ENCODE results near the gene CHST10. TPM values are rescaled to one million over a fixed set of nuclear protein-coding genes. Genes with fewer than 3 reads are reported as not detected.
A peak's percentile ranks its signal among the peaks of the same experiment; 100 is the strongest.

The CHST10 gene
- total RNA-seq, 2 experiments from 2014 or later: 2.1 to 3.1 TPM

GRCh38 chr2:100397118-100397860, 20.2 kb downstream of the CHST10 start:
- no peaks in the 10 kb centered on the region for H3K9me3 Mint-ChIP-seq
- CTCF ChIA-PET: no interaction called here
- H3K27ac Mint-ChIP-seq: no peak overlapping the region
- H3K4me1 Mint-ChIP-seq: no peaks in the 10 kb centered on the region
- no peak overlapping the region for H3K4me3 Mint-ChIP-seq
- no peaks in the 10 kb centered on the region for H3K36me3 Mint-ChIP-seq (ENCODE audit: low read depth)
- POLR2A ChIA-PET: no interaction called here
- H3K27me3 Mint-ChIP-seq: no peaks in the 10 kb centered on the region
- DNase-seq: no peak

GRCh38 chr2:100396483-100396882, 21.0 kb downstream of the CHST10 start:
- H3K27me3 Mint-ChIP-seq: no peaks in the 10 kb centered on the region
- H3K4me3 Mint-ChIP-seq: no peak overlapping the region
- no peaks in the 10 kb centered on the region for H3K9me3 Mint-ChIP-seq
- ChIA-PET CTCF (no interaction called here), POLR2A (no interaction called here)
- no peaks in the 10 kb centered on the region for H3K36me3 Mint-ChIP-seq (ENCODE audit: low read depth)
- no peaks in the 10 kb centered on the region for H3K4me1 Mint-ChIP-seq
- DNase-seq: no peak
- no peak overlapping the region for H3K27ac Mint-ChIP-seq

GRCh38 chr2:100395532-100396350, 21.7 kb downstream of the CHST10 start:
- no peaks in the 10 kb centered on the region for H3K36me3 Mint-ChIP-seq (ENCODE audit: low read depth)
- ChIA-PET CTCF (interaction anchor here (1.3 kb wide), 1 partner anchor 15 kb away, joined by 5 read pairs; no protein-coding TSS in a partner anchor), POLR2A (no interaction called here)
- H3K9me3 Mint-ChIP-seq: no peaks in the 10 kb centered on the region
- no peaks in the 10 kb centered on the region for H3K4me1 Mint-ChIP-seq
- no peaks in the 10 kb centered on the region for H3K27me3 Mint-ChIP-seq
- no peak overlapping the region for H3K4me3 Mint-ChIP-seq
- no peak for DNase-seq
- no peak overlapping the region for H3K27ac Mint-ChIP-seq

GRCh38 chr2:100394111-100394641, 23.3 kb downstream of the CHST10 start:
- CTCF ChIA-PET: interaction anchor here (1.3 kb wide), 1 partner anchor 13 kb away, joined by 5 read pairs; no protein-coding TSS in a partner anchor
- Mint-ChIP-seq H3K36me3 (ENCODE audit: low read depth) (no peaks in the 10 kb centered on the region), H3K27me3 (no peaks in the 10 kb centered on the region), H3K27ac (no peak overlapping the region), H3K4me1 (no peaks in the 10 kb centered on the region), H3K9me3 (no peaks in the 10 kb centered on the region), H3K4me3 (no peak overlapping the region)
- POLR2A ChIA-PET: interaction anchor here (0.6 kb wide), 1 partner anchor 1178 kb away, joined by 5 read pairs; no protein-coding TSS in a partner anchor
- no peak for DNase-seq

- Mint-ChIP-seq H3K36me3 (ENCODE audit: low read depth) (no peaks in the 10 kb centered on the region), H3K27me3 (no peaks in the 10 kb centered on the region), H3K27ac (no peak overlapping the region), H3K4me1 (no peaks in the 10 kb centered on the region), H3K9me3 (no peaks in the 10 kb centered on the region), H3K4me3 (no peak overlapping the region)
- no peak for DNase-seq
- ChIA-PET POLR2A (no interaction called here), CTCF (no interaction called here)
Measured at GRCh38 chr2:100393362-100393761, 24.1 kb downstream of the CHST10 start.

GRCh38 chr2:100392715-100393114, 24.8 kb downstream of the CHST10 start:
- no peak overlapping the region for H3K4me3 Mint-ChIP-seq
- H3K4me1 Mint-ChIP-seq: no peaks in the 10 kb centered on the region
- DNase-seq: no peak
- H3K36me3 Mint-ChIP-seq (ENCODE audit: low read depth): no peaks in the 10 kb centered on the region
- no peak overlapping the region for H3K27ac Mint-ChIP-seq
- H3K9me3 Mint-ChIP-seq: no peaks in the 10 kb centered on the region
- no peaks in the 10 kb centered on the region for H3K27me3 Mint-ChIP-seq
- POLR2A ChIA-PET: no interaction called here
- CTCF ChIA-PET: interaction anchor here (4.5 kb wide), 1 partner anchor 12 kb away, joined by 25 read pairs; no protein-coding TSS in a partner anchor

GRCh38 chr2:100391735-100392515, 25.5 kb downstream of the CHST10 start:
- Mint-ChIP-seq H3K4me3 (no peak overlapping the region), H3K4me1 (no peaks in the 10 kb centered on the region), H3K36me3 (ENCODE audit: low read depth) (no peaks in the 10 kb centered on the region), H3K9me3 (no peaks in the 10 kb centered on the region), H3K27ac (no peak overlapping the region), H3K27me3 (peaks cover 2% of the 10 kb centered on the region)
- ChIA-PET CTCF (interaction anchor here (0.6 to 4.5 kb wide), 2 partner anchors 11 to 20 kb away, joined by 3 to 25 read pairs; no protein-coding TSS in a partner anchor), POLR2A (no interaction called here)
- DNase-seq: no peak

GRCh38 chr2:100390001-100390940, 27.2 kb downstream of the CHST10 start:
- no peak overlapping the region for H3K4me3 Mint-ChIP-seq
- ChIA-PET CTCF (interaction anchor here (4.5 kb wide), 1 partner anchor 9 kb away, joined by 25 read pairs; no protein-coding TSS in a partner anchor), POLR2A (no interaction called here)
- no peaks in the 10 kb centered on the region for H3K4me1 Mint-ChIP-seq
- H3K9me3 Mint-ChIP-seq: no peaks in the 10 kb centered on the region
- H3K27me3 Mint-ChIP-seq: peaks cover 2% of the 10 kb centered on the region
- no peak for DNase-seq
- H3K27ac Mint-ChIP-seq: no peak overlapping the region
- no peaks in the 10 kb centered on the region for H3K36me3 Mint-ChIP-seq (ENCODE audit: low read depth)

- Mint-ChIP-seq H3K4me3 (no peak overlapping the region), H3K27ac (no peak overlapping the region), H3K36me3 (ENCODE audit: low read depth) (no peaks in the 10 kb centered on the region), H3K4me1 (no peaks in the 10 kb centered on the region), H3K9me3 (no peaks in the 10 kb centered on the region), H3K27me3 (peaks cover 2% of the 10 kb centered on the region)
- DNase-seq: no peak
- ChIA-PET POLR2A (no interaction called here), CTCF (interaction anchor here (1.1 to 4.5 kb wide), 2 partner anchors 8 to 127 kb away, joined by 4 to 25 read pairs; no protein-coding TSS in a partner anchor)
Measured at GRCh38 chr2:100388703-100389102, 28.8 kb downstream of the CHST10 start.

GRCh38 chr2:100383954-100384353, 33.5 kb downstream of the CHST10 start:
- Mint-ChIP-seq H3K36me3 (ENCODE audit: low read depth) (no peaks in the 10 kb centered on the region), H3K4me3 (no peak overlapping the region), H3K27ac (no peak overlapping the region), H3K4me1 (no peaks in the 10 kb centered on the region), H3K27me3 (peaks cover 3% of the 10 kb centered on the region), H3K9me3 (no peaks in the 10 kb centered on the region)
- no peak for DNase-seq
- ChIA-PET POLR2A (no interaction called here), CTCF (interaction anchor here (4.2 kb wide), 1 partner anchor 121 kb away, joined by 29 read pairs; no protein-coding TSS in a partner anchor)

GRCh38 chr2:100383306-100383705, 34.2 kb downstream of the CHST10 start:
- CTCF ChIA-PET: interaction anchor here (4.2 kb wide), 2 partner anchors 117 to 120 kb away, joined by 24 to 29 read pairs; no protein-coding TSS in a partner anchor
- POLR2A ChIA-PET: no interaction called here

GRCh38 chr2:100381240-100381639, 36.2 kb downstream of the CHST10 start:
- no peak overlapping the region for H3K4me3 Mint-ChIP-seq
- CTCF ChIA-PET: interaction anchor here (0.6 to 4.2 kb wide), 28 partner anchors 9 to 822 kb away, joined by 3 to 135 read pairs (median 4); partner anchors contain the start of gene CHST10
- no peaks in the 10 kb centered on the region for H3K4me1 Mint-ChIP-seq
- H3K36me3 Mint-ChIP-seq (ENCODE audit: low read depth): no peaks in the 10 kb centered on the region
- peak; percentile 71 for DNase-seq
- H3K27ac Mint-ChIP-seq: no peak overlapping the region
- no peaks in the 10 kb centered on the region for H3K9me3 Mint-ChIP-seq
- POLR2A ChIA-PET: interaction anchor here (1.6 kb wide), 1 partner anchor 119 kb away, joined by 17 read pairs; no protein-coding TSS in a partner anchor
- H3K27me3 Mint-ChIP-seq: peaks cover 6% of the 10 kb centered on the region

More at GRCh38 chr2:100383306-100383705, 34.2 kb downstream of the CHST10 start:
- H3K9me3 Mint-ChIP-seq: no peaks in the 10 kb centered on the region
- no peak for DNase-seq
- H3K27ac Mint-ChIP-seq: no peak overlapping the region
- peaks cover 3% of the 10 kb centered on the region for H3K27me3 Mint-ChIP-seq
- H3K4me3 Mint-ChIP-seq: no peak overlapping the region
- H3K4me1 Mint-ChIP-seq: no peaks in the 10 kb centered on the region
- H3K36me3 Mint-ChIP-seq (ENCODE audit: low read depth): no peaks in the 10 kb centered on the region

Data from activated CD4-positive, alpha-beta memory T cell treated with anti-CD3 and anti-CD28 coated beads, Interleukin-2, amount 10 ng/mL, durations not matched to agents 7 days and 5 days (primary cell).